ENCODE measurements around the gene LRIT2.

DNA sequence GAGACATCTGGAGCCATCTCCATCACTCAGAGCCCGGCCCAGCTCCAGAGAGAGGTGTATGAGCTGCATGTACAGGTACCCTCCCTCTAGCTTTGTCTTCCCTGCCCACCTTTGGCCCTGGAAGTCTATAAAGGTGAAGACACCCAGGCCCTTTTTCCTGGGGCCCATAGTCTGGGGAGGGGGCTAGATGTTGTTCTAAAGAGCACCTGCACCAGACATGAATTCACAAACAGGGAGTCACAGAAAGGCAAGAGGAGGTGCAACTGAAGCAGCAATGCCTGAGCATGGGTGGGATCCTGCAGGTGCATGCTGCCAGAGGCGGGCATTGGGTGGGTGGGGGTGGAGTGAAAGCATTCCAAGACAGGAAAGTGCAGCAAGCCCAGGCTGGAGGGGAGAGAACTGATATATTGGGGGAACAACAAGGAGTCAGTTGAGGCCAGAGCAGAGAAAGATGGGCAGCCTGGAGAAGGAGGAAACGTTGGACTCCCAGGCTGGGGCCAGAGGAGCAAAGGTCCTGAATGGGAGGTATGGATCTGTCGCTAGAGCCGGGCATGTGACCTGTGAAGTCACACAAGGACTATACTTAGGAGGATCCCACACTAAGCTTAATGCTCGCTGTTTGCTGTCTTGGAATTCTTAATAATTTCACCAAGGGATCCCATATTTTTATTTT lies 19.4 kb downstream of the LRIT2 start:
- TF ChIP-seq CTCF (IDR thresholded peaks at IDR 0.05; ENCODE audit: low read depth, low read length) (no peak), EZH2phosphoT487 (IDR thresholded peaks at IDR 0.05; ENCODE audit: low read depth) (no peak)

All from OCI-LY3 (cell line).